ENCODE measurements around the gene SLC22A13. TPM values are rescaled to one million over a fixed set of nuclear protein-coding genes. Genes with fewer than 3 reads are reported as not detected.

The SLC22A13 gene, protein sequence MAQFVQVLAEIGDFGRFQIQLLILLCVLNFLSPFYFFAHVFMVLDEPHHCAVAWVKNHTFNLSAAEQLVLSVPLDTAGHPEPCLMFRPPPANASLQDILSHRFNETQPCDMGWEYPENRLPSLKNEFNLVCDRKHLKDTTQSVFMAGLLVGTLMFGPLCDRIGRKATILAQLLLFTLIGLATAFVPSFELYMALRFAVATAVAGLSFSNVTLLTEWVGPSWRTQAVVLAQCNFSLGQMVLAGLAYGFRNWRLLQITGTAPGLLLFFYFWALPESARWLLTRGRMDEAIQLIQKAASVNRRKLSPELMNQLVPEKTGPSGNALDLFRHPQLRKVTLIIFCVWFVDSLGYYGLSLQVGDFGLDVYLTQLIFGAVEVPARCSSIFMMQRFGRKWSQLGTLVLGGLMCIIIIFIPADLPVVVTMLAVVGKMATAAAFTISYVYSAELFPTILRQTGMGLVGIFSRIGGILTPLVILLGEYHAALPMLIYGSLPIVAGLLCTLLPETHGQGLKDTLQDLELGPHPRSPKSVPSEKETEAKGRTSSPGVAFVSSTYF
- total RNA-seq, result 1 to 10 TPM in 1 of 2 experiments, under 1 TPM in 1; 0.58 to 1.0 TPM

DNA sequence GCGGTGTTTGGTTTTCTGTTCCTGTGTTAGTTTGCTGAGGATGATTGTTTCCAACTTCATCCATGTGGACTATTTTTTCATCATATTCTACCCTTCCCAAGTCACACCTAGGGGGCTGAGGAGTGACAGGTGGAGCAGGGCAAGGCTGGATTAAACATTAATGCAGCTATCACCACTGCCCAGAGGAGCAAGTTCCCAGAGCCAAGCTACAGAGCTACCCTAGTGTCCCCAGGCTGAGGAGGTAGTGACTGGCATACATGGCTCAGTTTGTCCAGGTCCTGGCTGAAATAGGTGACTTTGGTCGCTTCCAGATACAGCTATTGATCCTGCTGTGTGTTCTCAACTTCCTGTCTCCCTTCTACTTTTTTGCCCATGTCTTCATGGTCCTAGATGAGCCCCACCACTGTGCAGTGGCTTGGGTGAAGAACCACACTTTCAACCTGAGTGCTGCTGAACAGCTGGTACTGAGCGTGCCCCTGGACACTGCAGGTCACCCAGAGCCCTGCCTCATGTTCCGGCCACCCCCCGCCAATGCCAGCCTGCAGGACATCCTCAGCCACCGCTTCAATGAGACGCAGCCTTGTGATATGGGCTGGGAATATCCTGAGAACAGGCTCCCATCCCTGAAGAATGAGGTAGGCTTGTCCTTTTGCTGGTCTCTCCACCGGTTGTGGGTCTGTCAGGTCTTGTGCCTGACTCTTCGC, at the start of gene SLC22A13:
Gene SLC22A13, plus strand, starts transcription at position 209 of the 704 bp plus-strand sequence. Its CDS starts 49 bp downstream, at position 258.
- H3K36me3 Mint-ChIP-seq (ENCODE audit: low read depth), result peaks cover 3% of the 10 kb centered on the region
- DNase-seq (no peak), ATAC-seq (no peak)
- H3K9me3 Mint-ChIP-seq (ENCODE audit: insufficient read depth), result no peaks in the 10 kb centered on the region
- CTCF ChIA-PET, result no interaction called here
- no peak within 1 kb of the TSS for H3K27ac Mint-ChIP-seq
- H3K4me3 Mint-ChIP-seq, result no peak within 1 kb of the TSS
- H3K27me3 Mint-ChIP-seq (ENCODE audit: low read depth), result no peaks in the 10 kb centered on the region
- H3K4me1 Mint-ChIP-seq (ENCODE audit: low read depth), result peaks cover 23% of the 10 kb centered on the region
- POLR2A ChIA-PET, result no interaction called here

DNA sequence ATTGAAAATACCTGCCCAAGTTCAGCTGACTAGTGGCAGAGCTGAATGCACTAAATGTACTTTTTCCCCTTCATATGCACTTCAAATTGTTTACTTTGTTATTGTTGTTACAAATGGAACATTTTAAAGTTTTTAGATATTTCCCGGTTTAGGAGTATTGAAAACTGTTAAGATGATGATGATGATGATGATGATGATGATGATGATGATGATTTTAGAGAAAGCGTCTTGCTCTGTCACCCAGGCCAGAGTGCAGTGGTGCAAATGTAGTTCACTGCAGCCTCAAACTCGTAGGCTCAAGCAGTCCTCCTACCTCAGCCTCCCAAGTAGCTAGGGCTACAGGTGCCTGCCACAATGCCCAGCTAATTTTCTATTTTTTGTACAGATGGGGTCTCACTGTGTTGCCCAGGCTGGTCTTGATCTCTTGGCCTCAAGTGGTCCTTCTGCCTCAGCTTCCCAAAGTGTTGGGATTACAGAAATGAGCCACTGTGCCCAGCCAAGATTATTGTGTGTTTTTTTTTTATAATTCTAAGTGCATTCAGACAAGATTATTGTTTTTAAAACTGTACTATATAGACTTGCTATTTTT, 45.9 kb upstream of the SLC22A13 start:
- Mint-ChIP-seq H3K27ac (no peak overlapping the region), H3K27me3 (ENCODE audit: low read depth) (no peaks in the 10 kb centered on the region), H3K36me3 (ENCODE audit: low read depth) (peaks cover 44% of the 10 kb centered on the region), H3K4me3 (no peak overlapping the region), H3K4me1 (ENCODE audit: low read depth) (no peaks in the 10 kb centered on the region), H3K9me3 (ENCODE audit: insufficient read depth) (no peaks in the 10 kb centered on the region)
- ChIA-PET CTCF (interaction anchor here (0.6 kb wide), 1 partner anchor 380 kb away, joined by 3 read pairs; no protein-coding TSS in a partner anchor), POLR2A (no interaction called here)
- ATAC-seq (no peak), DNase-seq (no peak)

DNA sequence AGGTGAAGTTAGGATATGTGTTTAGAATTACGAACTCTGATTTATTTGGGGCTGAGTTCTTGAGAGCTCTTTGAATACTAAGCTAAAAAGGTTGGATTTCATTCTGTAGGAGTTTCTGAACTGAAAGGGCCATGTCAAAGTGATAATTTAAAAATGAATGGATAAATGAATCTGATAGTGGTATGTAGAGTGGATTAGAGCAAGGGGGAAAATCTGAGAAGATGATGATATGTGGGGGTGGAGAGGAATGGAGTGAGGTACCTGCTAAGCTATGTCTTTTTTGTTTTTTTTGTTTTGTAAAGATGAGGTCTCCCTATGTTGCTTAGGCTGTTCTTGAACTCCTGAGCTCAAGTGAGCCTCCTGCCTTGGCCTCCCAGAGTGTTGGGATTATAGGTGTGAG, 44.6 kb upstream of the SLC22A13 start:
- no peak overlapping the region for H3K27ac Mint-ChIP-seq
- H3K9me3 Mint-ChIP-seq (ENCODE audit: insufficient read depth), result no peaks in the 10 kb centered on the region
- peaks cover 50% of the 10 kb centered on the region for H3K36me3 Mint-ChIP-seq (ENCODE audit: low read depth)
- no peaks in the 10 kb centered on the region for H3K27me3 Mint-ChIP-seq (ENCODE audit: low read depth)
- no peak for ATAC-seq
- H3K4me3 Mint-ChIP-seq, result no peak overlapping the region
- DNase-seq, result no peak
- no peaks in the 10 kb centered on the region for H3K4me1 Mint-ChIP-seq (ENCODE audit: low read depth)
- POLR2A ChIA-PET, result no interaction called here
- CTCF ChIA-PET, result no interaction called here

DNA sequence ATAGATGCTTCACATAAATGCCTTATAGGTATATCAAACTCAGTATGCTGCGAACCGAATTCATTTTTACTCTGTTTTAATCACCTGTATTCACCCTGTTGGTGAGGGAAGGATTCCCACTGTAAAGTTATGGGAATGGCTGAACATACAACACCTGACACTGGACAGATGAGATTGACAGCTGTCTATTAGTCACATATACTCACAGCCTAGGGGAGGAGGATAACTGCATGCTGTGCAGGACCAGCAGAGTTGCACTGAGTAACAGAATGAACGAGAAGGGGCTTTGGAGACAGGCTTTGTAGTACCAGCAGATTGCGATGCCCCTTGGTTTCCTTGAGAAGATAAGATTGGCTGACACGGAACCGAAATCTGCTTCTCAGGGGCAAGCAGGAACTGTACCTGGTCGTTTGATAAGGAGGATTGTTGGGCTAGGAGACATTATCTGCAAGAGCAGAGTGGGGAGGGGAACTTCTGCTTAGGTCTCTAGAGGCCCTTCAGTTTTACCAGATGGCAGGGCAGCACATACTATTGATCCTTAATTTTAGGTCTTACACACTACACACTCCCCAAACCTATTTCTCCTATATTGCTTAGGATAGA, 43.5 kb upstream of the SLC22A13 start:
- Mint-ChIP-seq H3K4me3 (no peak overlapping the region), H3K36me3 (ENCODE audit: low read depth) (peaks cover 42% of the 10 kb centered on the region), H3K27ac (no peak overlapping the region), H3K4me1 (ENCODE audit: low read depth) (no peaks in the 10 kb centered on the region), H3K9me3 (ENCODE audit: insufficient read depth) (no peaks in the 10 kb centered on the region), H3K27me3 (ENCODE audit: low read depth) (no peaks in the 10 kb centered on the region)
- POLR2A ChIA-PET, result no interaction called here
- no peak for DNase-seq
- no peak for ATAC-seq
- CTCF ChIA-PET, result interaction anchor here (1.3 kb wide), 1 partner anchor 25 kb away, joined by 3 read pairs; no protein-coding TSS in a partner anchor

DNA sequence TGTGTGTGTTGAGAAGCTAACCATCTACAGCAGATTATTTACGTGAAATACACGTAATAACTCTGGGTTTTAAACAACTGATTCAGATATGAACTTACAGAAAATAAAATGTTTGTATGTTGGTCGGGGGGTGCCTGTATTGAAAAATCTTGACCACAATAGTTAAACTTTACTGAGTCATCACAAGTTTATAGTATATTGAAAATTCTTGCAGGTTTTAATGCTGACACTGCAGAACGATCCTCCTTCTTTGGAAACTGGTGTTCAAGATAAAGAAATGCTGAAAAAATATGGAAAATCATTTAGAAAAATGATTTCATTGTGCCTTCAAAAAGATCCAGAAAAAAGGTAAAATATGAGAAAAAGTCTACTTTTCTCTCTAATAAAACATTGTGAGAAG, 41.3 kb upstream of the SLC22A13 start:
- CTCF ChIA-PET, result no interaction called here
- no peak for DNase-seq
- POLR2A ChIA-PET, result no interaction called here

DNA sequence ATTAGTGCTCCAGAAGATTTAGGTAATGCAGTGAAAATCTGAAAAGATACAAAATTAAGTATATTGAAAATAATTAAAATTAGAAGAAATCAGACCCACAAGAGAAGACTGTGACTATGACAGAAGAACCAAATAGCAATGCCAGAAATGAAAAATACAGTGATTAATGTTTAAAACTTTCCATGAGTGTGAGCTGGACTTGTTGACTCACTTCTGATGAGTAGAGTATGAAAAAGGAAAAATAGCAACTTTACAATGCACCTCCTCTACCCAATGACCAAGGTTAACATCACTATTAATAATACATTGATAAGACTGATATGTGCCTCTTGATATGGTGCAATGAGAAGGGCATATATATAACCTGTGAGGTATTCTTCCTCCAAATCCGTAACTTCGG, 39.3 kb upstream of the SLC22A13 start:
- peaks cover 54% of the 10 kb centered on the region for H3K36me3 Mint-ChIP-seq (ENCODE audit: low read depth)
- no peak overlapping the region for H3K27ac Mint-ChIP-seq
- H3K4me1 Mint-ChIP-seq (ENCODE audit: low read depth), result no peaks in the 10 kb centered on the region
- H3K4me3 Mint-ChIP-seq, result no peak overlapping the region
- no peaks in the 10 kb centered on the region for H3K9me3 Mint-ChIP-seq (ENCODE audit: insufficient read depth)
- ATAC-seq, result no peak
- no peak for DNase-seq
- POLR2A ChIA-PET, result no interaction called here
- CTCF ChIA-PET, result interaction anchor here (0.9 to 1.6 kb wide), 3 partner anchors 10 to 120 kb away, joined by 3 to 4 read pairs (median 3); partner anchors contain the start of gene XYLB
- no peaks in the 10 kb centered on the region for H3K27me3 Mint-ChIP-seq (ENCODE audit: low read depth)

More for the DNA sequence above, 41.3 kb upstream of the SLC22A13 start:
- no peaks in the 10 kb centered on the region for H3K27me3 Mint-ChIP-seq (ENCODE audit: low read depth)
- H3K36me3 Mint-ChIP-seq (ENCODE audit: low read depth), result peaks cover 44% of the 10 kb centered on the region
- no peaks in the 10 kb centered on the region for H3K9me3 Mint-ChIP-seq (ENCODE audit: insufficient read depth)
- ATAC-seq, result no peak
- no peaks in the 10 kb centered on the region for H3K4me1 Mint-ChIP-seq (ENCODE audit: low read depth)
- no peak overlapping the region for H3K4me3 Mint-ChIP-seq
- H3K27ac Mint-ChIP-seq, result no peak overlapping the region

DNA sequence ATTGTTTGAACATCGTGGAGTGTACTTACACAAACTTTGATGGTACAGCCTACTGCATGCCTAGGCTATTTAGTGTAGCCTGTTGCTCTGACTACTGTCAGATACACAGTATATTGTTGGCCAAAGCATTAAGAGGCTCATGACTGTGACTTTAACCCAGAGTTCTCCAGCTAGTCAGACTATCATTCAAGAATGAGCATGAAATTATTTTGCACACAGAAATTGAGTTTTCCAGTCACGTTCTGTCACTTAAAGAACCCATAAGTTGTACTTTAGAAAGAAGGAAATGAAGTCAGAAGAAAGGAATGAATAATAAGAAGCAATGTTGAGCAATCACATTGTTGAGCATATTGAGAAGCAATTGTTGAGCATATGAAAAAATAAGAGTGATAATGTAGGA, 37.6 kb upstream of the SLC22A13 start:
- CTCF ChIA-PET, result no interaction called here
- H3K27me3 Mint-ChIP-seq (ENCODE audit: low read depth), result no peaks in the 10 kb centered on the region
- H3K4me3 Mint-ChIP-seq, result no peak overlapping the region
- H3K27ac Mint-ChIP-seq, result no peak overlapping the region
- peaks cover 53% of the 10 kb centered on the region for H3K36me3 Mint-ChIP-seq (ENCODE audit: low read depth)
- ATAC-seq (no peak), DNase-seq (no peak)
- POLR2A ChIA-PET, result no interaction called here
- H3K9me3 Mint-ChIP-seq (ENCODE audit: insufficient read depth), result no peaks in the 10 kb centered on the region
- H3K4me1 Mint-ChIP-seq (ENCODE audit: low read depth), result no peaks in the 10 kb centered on the region

DNA sequence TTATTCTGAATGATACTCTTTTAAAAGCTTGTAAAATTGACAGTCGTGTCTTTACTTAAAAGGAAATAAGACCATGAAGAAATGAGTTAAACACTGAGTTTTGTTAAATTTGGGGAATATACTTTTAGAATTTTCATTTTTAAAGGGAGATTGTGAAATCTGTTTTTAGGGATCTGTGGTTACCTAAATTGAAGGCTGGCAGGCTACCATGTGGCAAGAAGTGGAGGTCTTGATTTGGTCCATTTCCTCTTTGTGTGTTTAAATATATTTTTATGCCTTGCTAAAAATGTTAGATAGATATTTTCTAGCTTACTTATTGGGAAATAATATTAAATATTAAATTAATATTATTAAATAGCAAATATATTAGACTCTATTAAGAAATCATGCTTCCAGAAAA, 36.6 kb upstream of the SLC22A13 start:
- ChIA-PET CTCF (no interaction called here), POLR2A (no interaction called here)
- DNase-seq, result no peak
- Mint-ChIP-seq H3K27me3 (ENCODE audit: low read depth) (no peaks in the 10 kb centered on the region), H3K4me1 (ENCODE audit: low read depth) (no peaks in the 10 kb centered on the region), H3K36me3 (ENCODE audit: low read depth) (peaks cover 58% of the 10 kb centered on the region), H3K4me3 (no peak overlapping the region), H3K9me3 (ENCODE audit: insufficient read depth) (no peaks in the 10 kb centered on the region), H3K27ac (no peak overlapping the region)
- ATAC-seq, result no peak

DNA sequence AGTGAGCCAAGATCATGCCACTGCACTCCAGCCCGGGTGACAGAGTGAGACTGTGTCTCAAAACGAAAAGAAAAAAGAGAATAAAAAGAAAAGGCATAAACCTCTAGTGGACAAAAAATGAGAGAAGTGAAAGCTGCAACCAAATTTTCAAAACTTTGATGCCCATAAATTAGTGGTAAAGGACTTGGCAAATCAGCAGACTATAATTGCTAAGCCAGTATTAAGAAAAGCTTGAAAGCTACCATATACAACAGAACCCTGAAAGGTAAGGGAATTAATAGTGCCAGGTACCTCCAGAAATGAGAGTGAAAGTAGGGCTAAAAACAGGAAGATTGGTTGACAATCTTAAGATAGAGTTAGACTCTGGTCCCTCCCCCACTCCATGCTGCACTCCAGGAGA, 32.9 kb upstream of the SLC22A13 start:
- H3K27me3 Mint-ChIP-seq (ENCODE audit: low read depth), result no peaks in the 10 kb centered on the region
- H3K27ac Mint-ChIP-seq, result no peak overlapping the region
- CTCF ChIA-PET, result interaction anchor here (1.1 kb wide), 1 partner anchor 23 kb away, joined by 3 read pairs; no protein-coding TSS in a partner anchor
- DNase-seq (no peak), ATAC-seq (no peak)
- no peak overlapping the region for H3K4me3 Mint-ChIP-seq
- POLR2A ChIA-PET, result no interaction called here
- peaks cover 2% of the 10 kb centered on the region for H3K9me3 Mint-ChIP-seq (ENCODE audit: insufficient read depth)
- peaks cover 67% of the 10 kb centered on the region for H3K36me3 Mint-ChIP-seq (ENCODE audit: low read depth)
- no peaks in the 10 kb centered on the region for H3K4me1 Mint-ChIP-seq (ENCODE audit: low read depth)

DNA sequence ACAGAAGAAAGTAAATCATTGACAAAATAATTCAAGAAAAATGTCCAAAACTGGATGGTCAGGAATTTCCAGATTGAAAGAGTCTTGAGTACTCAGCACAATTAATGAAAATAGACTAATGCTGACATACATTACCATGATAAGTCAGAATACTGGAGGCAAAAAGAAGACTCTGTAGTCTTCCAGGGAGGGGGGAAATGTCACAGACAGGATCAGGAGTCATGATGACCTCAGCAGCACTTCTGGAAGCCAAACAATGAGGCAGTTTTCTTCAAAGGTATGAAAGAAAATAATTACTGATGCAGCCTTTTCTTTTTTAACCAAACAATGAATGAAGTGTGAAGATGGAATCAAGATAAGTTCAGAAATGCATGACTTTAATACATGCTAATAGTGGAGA, 30.1 kb upstream of the SLC22A13 start:
- Mint-ChIP-seq H3K4me1 (ENCODE audit: low read depth) (no peaks in the 10 kb centered on the region), H3K9me3 (ENCODE audit: insufficient read depth) (peaks cover 15% of the 10 kb centered on the region), H3K27me3 (ENCODE audit: low read depth) (no peaks in the 10 kb centered on the region), H3K4me3 (no peak overlapping the region), H3K27ac (no peak overlapping the region), H3K36me3 (ENCODE audit: low read depth) (peaks cover 72% of the 10 kb centered on the region)
- ATAC-seq (no peak), DNase-seq (no peak)
- CTCF ChIA-PET, result no interaction called here
- POLR2A ChIA-PET, result no interaction called here

DNA sequence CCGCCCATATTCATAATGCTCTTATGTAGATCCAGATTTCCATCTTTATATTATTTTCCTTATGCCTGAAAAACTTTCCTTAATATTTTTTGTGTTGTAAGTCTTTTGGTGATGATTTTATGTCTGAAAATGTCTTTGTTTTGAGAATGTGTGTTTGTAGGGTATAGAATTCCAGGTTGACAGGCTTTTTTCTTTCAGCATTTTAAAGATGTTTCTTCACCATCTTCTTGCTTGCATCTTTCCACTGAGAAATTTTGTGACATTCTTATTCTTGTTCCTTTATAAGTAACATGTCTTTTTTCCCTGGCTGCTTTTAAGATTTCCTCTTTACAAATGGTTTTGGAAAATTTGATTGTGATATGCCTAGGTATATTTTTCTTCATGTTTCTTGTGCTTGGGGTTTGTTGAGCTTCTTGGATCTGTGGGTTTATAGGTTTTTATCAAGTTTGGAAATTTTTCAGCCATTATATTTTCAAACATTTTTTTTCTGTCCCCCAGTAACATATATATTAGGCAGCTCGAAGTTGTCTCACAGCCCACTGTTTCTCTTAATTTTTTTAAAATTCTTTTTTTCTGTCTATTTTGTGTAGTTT, 27.1 kb upstream of the SLC22A13 start:
- Mint-ChIP-seq H3K9me3 (ENCODE audit: insufficient read depth) (peaks cover 15% of the 10 kb centered on the region), H3K4me1 (ENCODE audit: low read depth) (peaks cover 3% of the 10 kb centered on the region), H3K4me3 (no peak overlapping the region), H3K27ac (no peak overlapping the region), H3K36me3 (ENCODE audit: low read depth) (peaks cover 67% of the 10 kb centered on the region), H3K27me3 (ENCODE audit: low read depth) (no peaks in the 10 kb centered on the region)
- CTCF ChIA-PET, result interaction anchor here (1.4 kb wide), 1 partner anchor 108 kb away, joined by 4 read pairs; the partner anchor contains the start of gene XYLB
- POLR2A ChIA-PET, result no interaction called here
- DNase-seq (no peak), ATAC-seq (no peak)

All from activated CD8-positive, alpha-beta T cell treated with anti-CD3 and anti-CD28 coated beads, Interleukin-2, amount 10 ng/mL, durations not matched to agents 7 days and 5 days (primary cell).